Astrocyte of the cerebellum (primary cell): ENCODE measurements around the gene CDC42SE2.

Experiments
- DNase-seq: peaks from one replicate; pipeline ENCODE4 v3.0.0-alpha.2; 2011; ENCODE audit warnings: low read depth
- H3K4me3 ChIP-seq: 2 replicates; pipeline ENCODE4 v1.5.1; 2011; ENCODE audit warnings: mild to moderate bottlenecking, low read depth, low read length, moderate library complexity
- in situ Hi-C: cut with HindIII; loops from 2 replicates; pipeline ENCODE4 v1.10.0; 2017; ENCODE audit warnings: low sequenced_read_pairs
- TF ChIP-seq, protein P1 (sequence below): IDR thresholded peaks from 2 replicates; pipeline ENCODE4 v1.5.1; 2012; ENCODE audit warnings: low read length, low read depth, moderate library complexity, mild to moderate bottlenecking; ENCODE audit errors: missing control alignments

Gene CDC42SE2

DNA sequence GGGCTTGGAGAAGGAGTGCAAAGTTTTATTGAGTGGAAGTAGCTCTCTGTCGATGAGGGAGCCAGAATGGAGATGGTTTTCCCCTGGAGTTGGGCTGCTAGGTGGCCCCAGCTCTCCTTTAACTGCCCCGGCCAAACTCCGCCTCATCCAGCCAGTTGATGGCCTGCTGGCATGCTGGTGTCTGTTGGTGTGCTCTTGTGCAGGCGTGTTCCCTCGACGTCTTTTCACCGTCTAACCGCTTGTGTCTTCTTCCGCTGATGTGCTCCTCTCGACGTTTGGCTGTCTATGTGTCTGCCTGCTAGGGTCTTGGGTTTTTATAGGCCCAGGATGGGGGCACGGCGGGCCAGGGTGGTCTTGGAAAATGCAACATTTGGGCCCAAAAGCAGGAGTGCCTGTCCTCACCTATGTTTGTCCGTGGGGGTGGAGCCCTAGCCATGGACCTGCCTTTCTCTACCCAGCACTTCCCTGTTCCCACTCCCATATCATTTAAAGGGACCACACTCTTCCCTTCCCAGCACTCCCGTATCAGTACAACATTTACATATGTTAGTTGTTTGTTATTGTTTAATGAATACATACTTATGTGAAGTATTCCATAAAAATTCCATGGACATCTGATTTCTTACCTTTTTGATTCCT lies 97.9 kb downstream of the CDC42SE2 start:
- H3K4me3 ChIP-seq: no peak overlapping the region
- TF ChIP-seq, protein P1, sequence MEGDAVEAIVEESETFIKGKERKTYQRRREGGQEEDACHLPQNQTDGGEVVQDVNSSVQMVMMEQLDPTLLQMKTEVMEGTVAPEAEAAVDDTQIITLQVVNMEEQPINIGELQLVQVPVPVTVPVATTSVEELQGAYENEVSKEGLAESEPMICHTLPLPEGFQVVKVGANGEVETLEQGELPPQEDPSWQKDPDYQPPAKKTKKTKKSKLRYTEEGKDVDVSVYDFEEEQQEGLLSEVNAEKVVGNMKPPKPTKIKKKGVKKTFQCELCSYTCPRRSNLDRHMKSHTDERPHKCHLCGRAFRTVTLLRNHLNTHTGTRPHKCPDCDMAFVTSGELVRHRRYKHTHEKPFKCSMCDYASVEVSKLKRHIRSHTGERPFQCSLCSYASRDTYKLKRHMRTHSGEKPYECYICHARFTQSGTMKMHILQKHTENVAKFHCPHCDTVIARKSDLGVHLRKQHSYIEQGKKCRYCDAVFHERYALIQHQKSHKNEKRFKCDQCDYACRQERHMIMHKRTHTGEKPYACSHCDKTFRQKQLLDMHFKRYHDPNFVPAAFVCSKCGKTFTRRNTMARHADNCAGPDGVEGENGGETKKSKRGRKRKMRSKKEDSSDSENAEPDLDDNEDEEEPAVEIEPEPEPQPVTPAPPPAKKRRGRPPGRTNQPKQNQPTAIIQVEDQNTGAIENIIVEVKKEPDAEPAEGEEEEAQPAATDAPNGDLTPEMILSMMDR: no peak
- in situ Hi-C loops: no loop called here
- no peak for DNase-seq

GRCh38 chr5:131363811-131364506 lies 100.1 kb downstream of the CDC42SE2 start:
- TF ChIP-seq, protein P1: no peak
- DNase-seq: no peak
- no peak overlapping the region for H3K4me3 ChIP-seq
- in situ Hi-C loops: no loop called here

- DNase-seq: no peak
- no peak overlapping the region for H3K4me3 ChIP-seq
- in situ Hi-C loops: no loop called here
- TF ChIP-seq, protein P1: no peak
Measured at GRCh38 chr5:131364507-131365050, 100.7 kb downstream of the CDC42SE2 start.

GRCh38 chr5:131366428-131366827 lies 102.6 kb downstream of the CDC42SE2 start:
- DNase-seq: no peak
- TF ChIP-seq, protein P1: no peak
- in situ Hi-C loops: no loop called here
- no peak overlapping the region for H3K4me3 ChIP-seq

DNA sequence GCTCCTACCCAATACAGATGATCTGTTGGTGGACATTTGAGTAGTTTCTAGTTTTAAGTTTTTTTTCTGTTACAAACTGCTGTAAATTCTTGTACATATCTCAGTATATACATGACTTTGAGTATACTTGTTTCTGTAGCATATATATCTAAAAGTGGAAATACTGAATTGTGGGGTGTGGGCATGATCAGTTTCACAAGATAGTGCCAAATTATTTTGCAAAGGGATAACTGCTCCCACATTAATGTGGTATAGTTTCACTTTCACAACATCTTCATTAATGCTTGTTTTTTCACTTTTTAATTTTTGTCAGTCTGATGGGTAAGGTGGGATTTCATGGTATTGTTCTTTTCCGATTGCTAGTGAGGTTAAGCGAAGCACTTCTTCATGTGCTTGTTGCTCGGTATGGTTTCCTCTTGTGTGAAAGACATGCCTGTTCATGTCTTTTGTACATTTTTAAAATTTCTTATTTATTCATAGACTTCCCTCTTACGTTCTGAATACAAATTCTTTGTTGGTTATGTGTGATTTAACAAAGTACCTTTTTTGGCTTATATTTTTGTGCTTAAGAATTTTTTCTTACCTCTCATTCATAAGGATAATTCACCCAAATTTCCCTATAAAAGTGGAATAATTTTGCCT lies 103.5 kb downstream of the CDC42SE2 start:
- H3K4me3 ChIP-seq: no peak overlapping the region
- in situ Hi-C loops: no loop called here
- TF ChIP-seq, protein P1: no peak
- no peak for DNase-seq

GRCh38 chr5:131368866-131369265 lies 105.0 kb downstream of the CDC42SE2 start:
- TF ChIP-seq, protein P1: no peak
- in situ Hi-C loops: no loop called here
- no peak overlapping the region for H3K4me3 ChIP-seq
- DNase-seq: no peak
